Amygdala (tissue), 56 donors: ENCODE data around the gene DGKB.

Experiments
- DNase-seq, 56 donors: peaks; one replicate each; lab custom pipeline; 2025; lab: John Stamatoyannopoulos, UW

Gene DGKB

GRCh38 chr7:14861456-14861855, 41.1 kb downstream of the DGKB start:
- DNase-seq, result no peak

- DNase-seq, result no peak
These were observed 43.3 kb downstream of the DGKB start for GRCh38 chr7:14859267-14859666.

GRCh38 chr7:14858866-14859265, 43.7 kb downstream of the DGKB start:
- no peak for DNase-seq

- DNase-seq, result no peak
These were observed 44.1 kb downstream of the DGKB start for GRCh38 chr7:14858410-14858809.

- no peak for DNase-seq
These were observed 47.3 kb downstream of the DGKB start for GRCh38 chr7:14855033-14855794.

- DNase-seq, result no peak
These were observed 48.1 kb downstream of the DGKB start for GRCh38 chr7:14854471-14854870.

- no peak for DNase-seq
These were observed 50.9 kb downstream of the DGKB start for GRCh38 chr7:14851610-14852009.

- DNase-seq, result no peak
These were observed 52.5 kb downstream of the DGKB start for GRCh38 chr7:14850039-14850438.

GRCh38 chr7:14846405-14846804, 56.1 kb downstream of the DGKB start:
- no peak for DNase-seq

- DNase-seq, result no peak
These were observed 58.8 kb downstream of the DGKB start for GRCh38 chr7:14843755-14844154.

- no peak for DNase-seq
These were observed 60.0 kb downstream of the DGKB start for GRCh38 chr7:14842523-14842922.

- no peak for DNase-seq
These were observed 60.7 kb downstream of the DGKB start for GRCh38 chr7:14841869-14842268.

- no peak for DNase-seq
These were observed 61.5 kb downstream of the DGKB start for GRCh38 chr7:14841086-14841485.

GRCh38 chr7:14839307-14839706, 63.2 kb downstream of the DGKB start:
- peak in 3 of 56 donors; percentile 1 to 8 (median 3) for DNase-seq

GRCh38 chr7:14837216-14837615, 65.3 kb downstream of the DGKB start:
- no peak for DNase-seq

GRCh38 chr7:14836571-14837189, 65.9 kb downstream of the DGKB start:
- DNase-seq, result peak in 27 of 56 donors; percentile 1 to 46 (median 14)

- DNase-seq, result no peak
These were observed 66.5 kb downstream of the DGKB start for GRCh38 chr7:14836006-14836405.

- DNase-seq, result no peak
These were observed 67.2 kb downstream of the DGKB start for GRCh38 chr7:14835384-14835783.

- no peak for DNase-seq
These were observed 67.7 kb downstream of the DGKB start for GRCh38 chr7:14834883-14835282.

- DNase-seq, result no peak
These were observed 68.1 kb downstream of the DGKB start for GRCh38 chr7:14834456-14834855.

GRCh38 chr7:14833707-14834106, 68.8 kb downstream of the DGKB start:
- DNase-seq, result no peak

- no peak for DNase-seq
These were observed 74.5 kb downstream of the DGKB start for GRCh38 chr7:14828053-14828452.
